ENCODE measurements around the gene SIK2. TPM values are rescaled to one million over a fixed set of nuclear protein-coding genes. Genes with fewer than 3 reads are reported as not detected.

SIK2 gene
- total and polyA plus RNA-seq, 10 donors = 1.7 to 23.8 (median 14.9) TPM

- no peak for DNase-seq
- Histone ChIP-seq H3K27me3 (replicated peaks in 1 of 7) (no peaks in the 10 kb centered on the region), H3K9me3 (no peaks in the 10 kb centered on the region), H3K36me3 (peaks cover 0 to 97% (median 73%) of the 10 kb centered on the region in 6 donors), H3K4me1 (peaks cover 3 to 30% (median 13%) of the 10 kb centered on the region in 6 donors), H3K27ac (no peak overlapping the region), H3K4me3 (no peak overlapping the region)
- WGBS, 5 donors = 75 to 96% (median 77%) methylated on average over 5 of the region's 5 CpGs
- TF ChIP-seq POLR2AphosphoS5 (IDR thresholded peaks at IDR 0.05) (no peak), CTCF (IDR thresholded peaks at IDR 0.05 in 8 of 11, conservative IDR thresholded peaks at IDR 0.05 in 3 of 11) (no peak), POLR2A (IDR thresholded peaks at IDR 0.05) (no peak)
- intact Hi-C loops (cut with DNase I; ENCODE audit: low total_unique reads) = no loop called here
Observed at GRCh38 chr11:111759778-111760407, 157.6 kb downstream of the SIK2 start.

GRCh38 chr11:111761036-111761435 is 158.8 kb downstream of the SIK2 start:
- DNase-seq = no peak
- TF ChIP-seq POLR2AphosphoS5 (IDR thresholded peaks at IDR 0.05) (no peak), CTCF (IDR thresholded peaks at IDR 0.05 in 8 of 11, conservative IDR thresholded peaks at IDR 0.05 in 3 of 11) (no peak), POLR2A (IDR thresholded peaks at IDR 0.05) (no peak)
- peaks cover 0 to 85% (median 63%) of the 10 kb centered on the region in 6 donors for H3K36me3 ChIP-seq

GRCh38 chr11:111762526-111762925 is 160.3 kb downstream of the SIK2 start:
- peaks cover 0 to 70% (median 52%) of the 10 kb centered on the region in 6 donors for H3K36me3 ChIP-seq
- no peaks in the 10 kb centered on the region for H3K27me3 ChIP-seq (replicated peaks in 1 of 7)
- no peak for DNase-seq
- 93 to 99% (median 97%) methylated on average over 5 of the region's 5 CpGs for WGBS, 5 donors
- no peak for TF ChIP-seq POLR2AphosphoS5 (IDR thresholded peaks at IDR 0.05)
- peaks cover 8 to 51% (median 27%) of the 10 kb centered on the region in 6 donors for H3K4me1 ChIP-seq
- intact Hi-C loops (cut with DNase I; ENCODE audit: low total_unique reads) = no loop called here
- H3K27ac ChIP-seq = no peak overlapping the region
- no peaks in the 10 kb centered on the region for H3K9me3 ChIP-seq
- no peak overlapping the region for H3K4me3 ChIP-seq

More at GRCh38 chr11:111761036-111761435, 158.8 kb downstream of the SIK2 start:
- no peak overlapping the region for H3K4me3 ChIP-seq
- H3K27ac ChIP-seq = no peak overlapping the region
- no peaks in the 10 kb centered on the region for H3K9me3 ChIP-seq
- WGBS, 5 donors = 92 to 97% (median 95%) methylated on average over 4 of the region's 4 CpGs
- no peaks in the 10 kb centered on the region for H3K27me3 ChIP-seq (replicated peaks in 1 of 7)
- H3K4me1 ChIP-seq = peaks cover 8 to 39% (median 19%) of the 10 kb centered on the region in 6 donors
- intact Hi-C loops (cut with DNase I; ENCODE audit: low total_unique reads) = no loop called here

- Histone ChIP-seq H3K36me3 (peaks cover 0 to 64% (median 46%) of the 10 kb centered on the region in 6 donors), H3K4me1 (peaks cover 8 to 54% (median 27%) of the 10 kb centered on the region in 6 donors), H3K27me3 (replicated peaks in 1 of 7) (no peaks in the 10 kb centered on the region), H3K27ac (no peak overlapping the region), H3K9me3 (no peaks in the 10 kb centered on the region), H3K4me3 (no peak overlapping the region)
- no peak for DNase-seq
- WGBS, 5 donors = 83 to 91% (median 91%) methylated on average over 3 of the region's 3 CpGs
- intact Hi-C loops (cut with DNase I; ENCODE audit: low total_unique reads) = no loop called here
- no peak for TF ChIP-seq POLR2A (IDR thresholded peaks at IDR 0.05)
- no peak for TF ChIP-seq CTCF (IDR thresholded peaks at IDR 0.05 in 8 of 11, conservative IDR thresholded peaks at IDR 0.05 in 3 of 11)
- TF ChIP-seq POLR2AphosphoS5 (IDR thresholded peaks at IDR 0.05) = no peak
Observed at GRCh38 chr11:111762981-111763643, 160.9 kb downstream of the SIK2 start.

Measured in spleen (tissue), 11 donors.